ENCODE data around the gene POFUT1. TPM values are rescaled to one million over a fixed set of nuclear protein-coding genes. Genes with fewer than 3 reads are reported as not detected.

POFUT1 gene
- total RNA-seq, 4 donors from 2014 or later, result 11.2 to 47.1 (median 23.3) TPM

DNA sequence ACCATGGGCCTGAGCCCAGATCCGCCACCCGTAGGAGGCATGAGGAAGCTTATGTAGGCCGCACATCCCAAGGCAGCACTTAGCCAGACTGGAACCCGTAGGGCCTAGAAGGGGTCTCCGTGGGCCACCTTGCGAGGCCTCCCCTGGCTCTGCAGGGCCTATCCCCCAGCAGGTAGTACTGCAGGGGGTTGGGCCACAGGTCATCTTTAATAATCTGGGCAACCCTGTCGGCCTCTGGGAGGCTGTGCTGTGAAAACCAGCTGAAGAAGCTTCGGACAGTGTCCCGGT lies 18.6 kb upstream of the POFUT1 start:
- no peaks in the 10 kb centered on the region for H3K9me3 ChIP-seq
- H3K27ac ChIP-seq, result peak overlapping the region; percentile 91 to 92
- TF ChIP-seq, protein P1, sequence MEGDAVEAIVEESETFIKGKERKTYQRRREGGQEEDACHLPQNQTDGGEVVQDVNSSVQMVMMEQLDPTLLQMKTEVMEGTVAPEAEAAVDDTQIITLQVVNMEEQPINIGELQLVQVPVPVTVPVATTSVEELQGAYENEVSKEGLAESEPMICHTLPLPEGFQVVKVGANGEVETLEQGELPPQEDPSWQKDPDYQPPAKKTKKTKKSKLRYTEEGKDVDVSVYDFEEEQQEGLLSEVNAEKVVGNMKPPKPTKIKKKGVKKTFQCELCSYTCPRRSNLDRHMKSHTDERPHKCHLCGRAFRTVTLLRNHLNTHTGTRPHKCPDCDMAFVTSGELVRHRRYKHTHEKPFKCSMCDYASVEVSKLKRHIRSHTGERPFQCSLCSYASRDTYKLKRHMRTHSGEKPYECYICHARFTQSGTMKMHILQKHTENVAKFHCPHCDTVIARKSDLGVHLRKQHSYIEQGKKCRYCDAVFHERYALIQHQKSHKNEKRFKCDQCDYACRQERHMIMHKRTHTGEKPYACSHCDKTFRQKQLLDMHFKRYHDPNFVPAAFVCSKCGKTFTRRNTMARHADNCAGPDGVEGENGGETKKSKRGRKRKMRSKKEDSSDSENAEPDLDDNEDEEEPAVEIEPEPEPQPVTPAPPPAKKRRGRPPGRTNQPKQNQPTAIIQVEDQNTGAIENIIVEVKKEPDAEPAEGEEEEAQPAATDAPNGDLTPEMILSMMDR (IDR thresholded peaks at IDR 0.05), result no peak
- TF ChIP-seq POLR2A (IDR thresholded peaks at IDR 0.05), result no peak
- no peak for DNase-seq
- H3K4me1 ChIP-seq, result peaks cover 0 to 11% of the 10 kb centered on the region in 2 donors
- peak overlapping the region; percentile 49 to 76 for H3K4me3 ChIP-seq
- intact Hi-C loops (cut with DNase I; ENCODE audit: low total_unique reads), result no loop called here
- H3K27me3 ChIP-seq, result no peaks in the 10 kb centered on the region
- no peaks in the 10 kb centered on the region for H3K36me3 ChIP-seq

- TF ChIP-seq, protein P1 (IDR thresholded peaks at IDR 0.05), result peak in 1 of 4 experiments; percentile 8
- peak in 1 of 2 donors; percentile 28 for TF ChIP-seq POLR2A (IDR thresholded peaks at IDR 0.05)
- no peaks in the 10 kb centered on the region for H3K36me3 ChIP-seq
- H3K4me1 ChIP-seq, result peaks cover 0 to 11% of the 10 kb centered on the region in 2 donors
- peak overlapping the region; percentile 91 to 92 for H3K27ac ChIP-seq
- no peaks in the 10 kb centered on the region for H3K27me3 ChIP-seq
- intact Hi-C loops (cut with DNase I; ENCODE audit: low total_unique reads), result no loop called here
- DNase-seq, result peak; percentile 36 to 44
- peak overlapping the region; percentile 49 to 76 for H3K4me3 ChIP-seq
- H3K9me3 ChIP-seq, result no peaks in the 10 kb centered on the region
Observed at GRCh38 chr20:32189691-32190615, 17.7 kb upstream of the POFUT1 start.

DNA sequence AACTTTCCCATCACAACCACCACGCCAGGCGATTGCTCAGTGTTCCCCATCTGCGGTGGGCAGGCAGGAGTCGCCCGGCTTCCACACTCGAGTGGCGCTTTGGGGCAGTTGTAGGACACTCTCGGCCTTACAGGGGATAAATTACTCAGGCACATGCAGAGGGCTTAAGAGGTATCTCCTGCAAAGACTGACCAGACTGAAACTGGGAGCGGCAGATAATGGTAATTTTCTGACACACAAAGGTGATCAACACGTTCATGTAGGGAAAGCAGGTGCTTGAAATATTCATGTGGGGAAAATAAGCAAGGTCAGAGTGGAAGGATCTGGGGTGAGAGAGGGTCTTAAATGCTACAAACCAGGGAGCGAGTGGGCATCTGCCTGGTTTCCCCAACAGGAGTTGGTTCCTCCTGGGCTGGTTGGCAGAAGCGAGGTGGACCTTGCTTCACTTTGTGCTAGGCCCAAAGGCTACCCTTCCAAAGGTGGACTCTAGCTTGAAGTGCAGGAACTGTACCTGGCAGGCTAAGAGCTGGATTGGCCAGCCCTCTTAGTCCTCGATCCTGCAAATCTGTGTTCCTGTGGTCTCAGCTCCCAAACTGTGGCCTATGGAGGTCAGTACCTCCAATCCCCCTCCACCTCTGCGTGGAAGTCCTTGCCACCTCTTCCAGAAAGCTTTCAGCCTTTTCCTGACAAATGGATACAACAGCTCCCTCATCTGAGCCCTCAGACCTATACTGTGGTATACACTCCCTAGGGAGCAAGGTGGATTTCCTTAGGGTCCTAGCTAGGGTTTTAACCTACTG lies 16.9 kb upstream of the POFUT1 start:
- no peaks in the 10 kb centered on the region for H3K27me3 ChIP-seq
- H3K27ac ChIP-seq, result peak overlapping the region; percentile 91 to 92
- TF ChIP-seq POLR2A (IDR thresholded peaks at IDR 0.05), result no peak
- TF ChIP-seq, protein P1 (IDR thresholded peaks at IDR 0.05), result no peak
- H3K36me3 ChIP-seq, result no peaks in the 10 kb centered on the region
- no peak for DNase-seq
- peaks cover 0 to 11% of the 10 kb centered on the region in 2 donors for H3K4me1 ChIP-seq
- H3K4me3 ChIP-seq, result peak overlapping the region; percentile 49 to 76
- H3K9me3 ChIP-seq, result no peaks in the 10 kb centered on the region
- intact Hi-C loops (cut with DNase I; ENCODE audit: low total_unique reads), result no loop called here

DNA sequence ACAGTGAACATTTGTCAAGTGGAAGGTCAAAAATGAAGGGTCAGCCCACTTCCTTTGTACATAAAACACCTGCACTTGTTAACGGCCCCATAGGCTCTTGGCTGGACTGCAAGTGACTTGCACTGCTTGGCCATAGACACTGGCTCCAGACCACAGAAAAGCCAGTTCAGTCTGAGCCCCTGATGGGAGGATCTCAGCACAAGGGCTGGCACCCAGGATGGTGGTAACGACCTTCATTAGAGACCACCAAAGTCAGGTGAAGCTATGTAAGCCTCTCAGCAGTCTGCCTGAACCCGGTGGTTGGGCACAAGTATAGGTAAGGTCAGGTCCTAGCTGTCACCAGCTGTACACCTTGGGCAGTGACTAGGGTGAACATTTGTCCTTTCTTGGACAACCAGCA lies 16.3 kb upstream of the POFUT1 start:
- Histone ChIP-seq H3K4me3 (no peak overlapping the region), H3K27ac (peak overlapping the region in 1 of 2 donors; percentile 15), H3K27me3 (no peaks in the 10 kb centered on the region), H3K36me3 (no peaks in the 10 kb centered on the region), H3K4me1 (peaks cover 0 to 11% of the 10 kb centered on the region in 2 donors), H3K9me3 (no peaks in the 10 kb centered on the region)
- TF ChIP-seq, protein P1 (IDR thresholded peaks at IDR 0.05), result no peak
- no peak for TF ChIP-seq POLR2A (IDR thresholded peaks at IDR 0.05)
- no peak for DNase-seq
- intact Hi-C loops (cut with DNase I; ENCODE audit: low total_unique reads), result no loop called here

DNA sequence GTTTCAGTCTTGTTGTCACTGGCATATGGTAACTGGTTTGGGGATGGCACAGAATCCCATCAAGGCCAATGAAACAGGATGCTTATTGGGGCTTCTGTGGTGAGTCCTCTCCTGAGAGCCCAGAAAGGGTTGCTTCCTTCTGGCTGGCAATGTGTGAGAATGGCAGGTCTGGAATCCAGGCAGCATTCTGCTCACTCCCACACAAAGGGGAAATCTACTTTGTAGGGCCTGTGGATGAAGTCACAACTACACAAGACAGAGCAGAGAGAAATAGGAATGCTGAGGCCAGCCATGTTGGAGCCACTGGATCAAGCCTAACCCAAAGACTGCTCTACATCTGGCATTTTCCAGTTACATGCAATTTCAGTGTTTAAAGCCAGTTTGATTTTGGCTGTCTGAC lies 15.8 kb upstream of the POFUT1 start:
- DNase-seq, result no peak
- TF ChIP-seq POLR2A (IDR thresholded peaks at IDR 0.05), result no peak
- TF ChIP-seq, protein P1 (IDR thresholded peaks at IDR 0.05), result no peak
- Histone ChIP-seq H3K36me3 (no peaks in the 10 kb centered on the region), H3K4me1 (peaks cover 0 to 11% of the 10 kb centered on the region in 2 donors), H3K27ac (peak overlapping the region in 1 of 2 donors; percentile 15), H3K27me3 (no peaks in the 10 kb centered on the region), H3K4me3 (no peak overlapping the region), H3K9me3 (no peaks in the 10 kb centered on the region)
- intact Hi-C loops (cut with DNase I; ENCODE audit: low total_unique reads), result no loop called here

Measured in uterus (tissue), 4 donors.